HG03342 (cell line): Measurements from ENCODE around the gene SIX1.

Source experiments
- ATAC-seq: cut with Tn5 transposase; IDR thresholded peaks from one replicate; pipeline ENCODE4 v1.9.1; 2021; ENCODE audit warnings: mild to moderate bottlenecking, moderate library complexity; ENCODE audit not compliant: unreplicated experiment

Gene SIX1

DNA sequence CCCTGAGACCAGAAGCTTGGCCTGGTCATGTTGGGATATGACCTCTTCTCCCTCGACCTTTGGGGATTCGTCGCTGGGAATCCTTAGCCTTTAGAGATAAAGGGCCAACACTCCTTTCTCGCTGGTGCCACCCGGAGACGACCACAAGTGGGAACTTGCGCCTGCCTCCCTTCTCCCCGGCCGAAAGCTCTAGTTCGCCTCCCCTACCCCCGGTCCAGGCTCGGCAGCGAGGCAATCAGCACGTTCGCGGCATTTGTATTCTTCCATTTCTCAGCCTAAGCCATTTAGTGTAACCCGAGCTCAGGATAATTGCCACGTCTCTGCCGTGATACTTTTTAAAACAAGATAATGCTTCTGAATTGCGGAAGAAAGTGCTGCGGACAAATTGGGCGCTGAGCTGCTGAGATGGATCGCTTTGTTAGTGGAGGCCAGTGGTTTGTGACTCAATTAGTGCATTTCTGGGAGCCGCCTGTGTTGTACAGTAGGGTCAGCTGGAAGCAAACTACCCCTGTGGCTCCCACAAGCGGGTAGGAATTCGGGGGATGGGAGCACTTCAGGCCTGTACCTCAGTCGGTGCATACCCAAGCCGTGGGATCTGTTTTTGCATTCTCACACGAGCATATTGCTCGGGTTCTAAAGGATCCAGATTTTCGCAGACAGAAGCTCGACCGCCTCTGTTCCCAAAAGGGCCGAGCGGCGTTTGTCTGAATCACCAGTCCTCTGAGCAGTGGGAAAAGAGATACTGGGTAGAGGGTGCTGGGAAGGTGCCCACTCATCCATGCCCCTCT lies 6.8 kb upstream of the SIX1 start:
- ATAC-seq: no peak

DNA sequence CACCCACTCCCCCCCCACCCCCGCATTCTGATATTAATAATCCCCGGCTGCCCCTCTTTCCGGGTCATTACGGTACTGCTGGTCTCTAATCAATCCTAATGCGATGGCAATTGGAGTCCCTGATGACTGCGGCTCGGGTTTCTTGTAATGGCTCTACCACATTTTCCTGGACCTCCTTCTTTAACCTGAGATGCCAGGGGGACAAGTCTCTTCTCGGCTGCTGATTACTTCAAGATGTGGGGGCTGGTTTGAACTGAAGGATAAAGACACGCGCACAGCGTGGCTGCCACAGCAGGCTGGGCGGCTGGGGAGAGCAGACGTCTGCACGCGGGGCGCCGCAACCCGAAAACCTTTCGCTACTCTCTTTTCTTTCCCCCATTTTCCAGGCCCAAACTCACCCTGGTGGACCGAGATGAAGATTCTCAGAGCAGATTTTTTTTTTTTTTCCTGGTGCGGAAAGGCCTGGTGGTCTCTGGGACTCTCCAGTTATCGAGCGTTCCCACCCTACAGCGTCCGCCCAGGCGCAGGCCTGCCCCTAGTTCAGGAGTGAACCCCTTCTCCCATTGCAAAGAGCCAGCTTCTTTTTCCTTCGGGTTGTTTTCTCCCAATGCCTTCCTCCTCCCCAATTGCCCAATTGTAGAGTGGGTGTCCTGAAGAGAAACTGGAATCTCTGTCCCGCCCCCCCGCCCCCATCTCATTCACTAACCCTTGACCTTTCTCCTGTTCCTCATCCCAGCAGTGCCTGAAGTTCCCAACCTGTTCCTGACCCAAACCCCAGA lies 6.0 kb upstream of the SIX1 start:
- no peak for ATAC-seq

DNA sequence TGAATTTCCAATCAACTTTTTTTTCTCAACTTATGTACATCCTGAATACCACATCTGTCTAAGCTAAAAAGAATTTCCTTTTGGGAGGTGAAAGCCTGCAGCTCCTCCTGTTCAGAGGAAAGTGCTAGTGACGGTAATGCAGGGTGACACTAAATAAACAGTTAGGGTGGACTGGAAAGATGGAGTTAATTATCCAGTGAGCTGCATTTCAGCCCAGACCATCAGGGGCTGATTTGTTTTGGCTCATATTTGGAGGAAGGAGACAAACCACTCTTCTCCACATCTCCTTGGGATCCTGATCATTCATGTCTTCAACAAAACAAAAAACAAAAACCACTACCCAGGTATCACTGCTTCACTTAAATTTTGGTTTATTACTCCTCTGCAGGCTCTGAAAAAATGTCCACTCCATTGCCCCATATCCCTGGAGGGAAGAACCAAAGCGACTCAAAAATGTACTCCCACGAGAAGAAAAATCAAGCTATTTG lies 5.1 kb upstream of the SIX1 start:
- ATAC-seq: no peak

DNA sequence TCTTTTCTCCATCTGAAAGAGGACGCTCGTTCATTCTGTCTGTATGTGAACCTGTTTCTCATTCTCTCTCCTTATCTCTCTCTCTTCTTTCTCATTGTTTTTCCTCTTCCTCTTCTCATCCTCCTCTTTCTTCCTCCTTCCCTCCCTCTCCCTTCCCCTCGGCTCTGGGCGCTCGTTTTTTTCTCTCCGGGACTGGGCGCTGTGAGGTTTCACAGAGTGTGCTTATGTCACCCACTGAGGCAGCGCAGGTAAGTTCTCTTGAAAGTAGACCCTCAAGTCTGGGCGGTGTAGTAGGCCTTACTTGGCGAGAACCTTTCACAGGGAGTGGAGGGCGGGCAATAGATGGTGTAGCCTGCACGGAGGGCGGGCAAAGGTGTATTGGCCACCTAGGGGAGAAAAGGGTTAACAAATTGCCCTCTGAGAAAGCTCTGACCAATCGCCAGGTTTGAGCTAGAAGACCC lies 4.5 kb upstream of the SIX1 start:
- no peak for ATAC-seq

DNA sequence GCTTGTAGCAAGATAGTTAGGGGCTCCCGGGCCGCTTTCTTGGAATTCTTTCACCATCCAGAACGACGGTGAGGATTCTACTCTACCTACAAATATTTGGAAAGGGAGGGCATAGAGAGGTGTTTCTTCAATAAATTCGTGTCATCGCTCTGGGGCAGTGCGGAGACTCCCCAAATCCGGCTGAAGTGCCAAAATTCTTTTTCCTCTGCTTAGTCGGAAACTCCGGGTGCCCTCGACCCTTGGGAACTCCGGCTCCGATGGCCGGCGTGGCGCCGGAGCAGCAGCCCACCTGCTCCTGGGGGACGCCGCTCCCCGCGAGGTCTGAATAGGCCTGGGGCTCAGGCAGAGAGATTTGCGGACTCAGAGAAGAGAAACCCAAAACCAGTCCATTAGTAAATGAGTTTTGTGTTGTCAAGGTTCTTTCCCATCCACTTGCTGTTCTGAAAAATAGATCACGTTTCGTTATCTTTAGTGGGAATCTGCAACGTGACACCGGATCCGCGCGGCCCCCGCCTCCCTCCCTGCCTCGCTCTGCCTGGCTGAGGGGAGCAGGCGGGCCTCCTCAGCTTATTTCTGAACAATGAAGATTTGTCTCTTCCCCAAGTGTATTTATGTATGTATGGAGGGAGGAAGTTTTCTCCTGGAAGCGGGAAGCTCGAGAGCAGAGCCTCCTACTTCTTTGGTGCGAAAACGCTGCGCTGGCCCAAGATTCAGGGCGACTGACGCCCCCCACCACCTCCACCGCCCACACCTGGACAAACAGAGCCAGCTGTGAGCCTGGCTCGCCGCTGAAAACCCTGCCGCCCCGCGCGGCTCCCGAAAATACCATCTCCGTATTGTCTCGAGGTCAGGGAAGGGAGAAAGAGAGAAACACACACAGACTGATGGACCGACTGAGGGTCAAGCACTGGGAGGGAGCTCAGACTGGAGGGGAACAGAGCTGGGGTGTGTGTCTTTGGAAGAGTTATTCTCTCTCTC lies 3.7 kb upstream of the SIX1 start:
- ATAC-seq: no peak

DNA sequence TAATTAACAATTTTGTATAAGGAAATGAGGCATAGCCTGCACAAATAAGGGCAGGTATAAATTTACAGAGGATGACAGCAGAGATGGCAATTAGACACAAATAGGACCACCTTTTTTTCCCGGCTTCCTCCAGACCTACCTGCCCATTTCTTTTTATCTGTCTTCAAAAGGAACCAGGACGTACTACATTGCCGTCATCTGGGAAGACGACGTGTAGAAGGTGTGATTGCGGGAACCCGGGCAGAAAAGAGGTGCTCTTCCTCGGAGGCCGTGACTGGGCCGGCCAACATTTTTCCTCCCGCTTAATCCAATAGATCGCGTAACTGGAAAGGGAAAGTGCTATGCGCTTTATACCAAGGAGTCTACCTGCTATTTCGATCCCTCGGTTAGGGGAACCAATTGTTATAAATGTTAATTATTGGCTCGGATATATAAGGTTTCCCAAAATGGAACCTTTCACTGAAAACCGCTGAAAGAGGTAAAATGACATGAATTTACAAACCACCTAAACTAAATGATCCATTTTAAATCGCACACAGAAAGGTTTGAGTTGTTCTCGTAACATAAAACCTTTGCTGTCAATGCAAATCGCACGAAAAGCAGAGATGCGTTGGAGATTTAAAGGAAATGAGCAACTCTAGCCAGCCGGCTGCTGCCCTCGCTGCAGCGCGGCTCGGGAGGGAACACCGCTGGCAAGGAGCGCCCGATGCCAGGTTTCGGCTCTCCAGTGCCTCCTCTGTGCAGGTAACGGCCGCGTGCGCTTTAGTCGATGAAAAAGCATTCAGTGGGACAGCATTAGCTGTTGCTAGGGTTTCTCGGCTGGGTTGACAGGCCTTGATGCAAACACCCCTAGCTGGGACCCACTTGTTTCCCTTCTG lies 2.8 kb upstream of the SIX1 start:
- ATAC-seq: no peak

DNA sequence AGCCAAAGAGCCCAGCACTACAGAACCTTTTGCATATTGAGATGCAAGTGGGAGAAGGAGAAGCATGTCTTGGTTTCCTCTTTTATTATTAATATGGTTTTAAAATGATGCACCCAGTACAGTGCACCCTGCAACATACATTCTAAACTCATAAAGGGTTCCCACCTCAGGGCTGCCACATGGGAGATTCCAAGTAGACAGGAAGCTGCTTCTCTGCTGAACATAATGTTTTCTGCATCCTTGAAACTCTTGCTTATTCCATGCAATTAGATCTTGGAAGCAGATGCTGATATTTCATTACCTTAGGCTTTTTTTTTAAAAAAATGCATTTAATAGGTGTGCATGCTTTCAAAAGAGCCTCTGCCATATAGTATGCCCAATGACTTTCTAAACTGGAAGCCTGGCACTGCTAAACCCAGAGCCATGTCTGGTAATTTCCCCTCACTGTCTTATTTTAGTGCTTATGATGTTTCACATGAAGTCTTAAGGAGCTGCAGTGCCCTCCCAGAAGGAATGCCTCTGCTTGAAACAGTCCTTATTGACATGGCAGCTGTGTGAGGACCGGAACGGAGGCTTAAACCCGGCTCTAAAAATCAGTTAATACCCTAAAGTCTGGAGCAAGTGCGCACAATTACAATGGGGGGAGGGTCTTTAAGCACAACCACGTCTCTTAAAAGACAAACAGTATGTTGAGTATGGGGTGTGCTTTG lies 2.0 kb upstream of the SIX1 start:
- ATAC-seq: no peak

DNA sequence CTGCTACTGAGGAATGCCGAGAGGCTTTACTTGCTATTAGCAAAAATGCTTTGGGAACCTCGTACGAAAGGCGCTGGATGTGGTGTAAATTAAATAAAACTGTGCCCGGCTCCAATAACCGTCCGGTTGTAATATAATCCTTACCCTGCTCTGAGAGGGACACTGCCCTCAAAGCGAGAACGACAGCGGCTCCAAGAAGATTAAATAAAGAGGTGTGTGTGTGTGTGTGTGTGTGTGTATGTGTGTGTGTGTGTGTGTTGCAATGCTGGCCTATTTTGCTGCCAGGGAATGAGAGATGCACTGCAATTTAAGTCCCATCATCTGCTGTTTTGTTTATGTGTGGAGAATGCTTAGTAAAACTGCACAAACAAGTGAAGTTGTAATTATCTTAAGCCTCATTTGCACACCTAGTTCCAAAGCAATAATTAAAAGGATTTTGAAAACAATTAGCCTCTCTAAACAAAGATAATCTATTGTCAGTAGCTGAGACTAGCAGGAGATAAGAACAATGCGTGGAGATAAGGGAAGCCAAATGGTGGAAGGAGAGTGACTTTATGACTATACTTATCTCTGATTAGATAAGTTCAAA lies 1.2 kb upstream of the SIX1 start:
- no peak for ATAC-seq

DNA sequence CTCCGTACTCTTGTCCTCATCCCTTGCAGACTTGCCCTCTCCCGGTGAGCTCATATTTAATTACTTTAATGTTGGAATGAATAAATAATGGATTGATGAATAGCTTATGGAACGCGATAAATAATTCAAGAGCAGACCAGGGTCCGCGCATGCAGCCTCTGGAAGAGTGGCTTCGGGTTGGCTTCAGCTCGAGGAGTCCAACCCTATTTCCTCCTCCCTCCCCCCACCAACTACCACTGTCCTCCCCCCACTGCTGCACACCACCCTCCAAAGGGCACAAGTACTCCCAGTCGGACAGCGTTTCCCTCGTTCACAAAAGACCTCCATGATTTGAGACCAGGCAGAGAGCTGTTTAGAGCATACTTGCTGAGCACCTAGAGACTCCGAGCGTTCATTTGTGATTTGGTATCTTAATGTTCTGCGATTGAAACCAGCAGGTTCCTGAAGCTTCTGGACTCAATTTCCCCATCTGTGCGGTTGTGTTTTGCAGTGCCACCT lies 647 bp upstream of the SIX1 start:
- ATAC-seq: no peak

DNA sequence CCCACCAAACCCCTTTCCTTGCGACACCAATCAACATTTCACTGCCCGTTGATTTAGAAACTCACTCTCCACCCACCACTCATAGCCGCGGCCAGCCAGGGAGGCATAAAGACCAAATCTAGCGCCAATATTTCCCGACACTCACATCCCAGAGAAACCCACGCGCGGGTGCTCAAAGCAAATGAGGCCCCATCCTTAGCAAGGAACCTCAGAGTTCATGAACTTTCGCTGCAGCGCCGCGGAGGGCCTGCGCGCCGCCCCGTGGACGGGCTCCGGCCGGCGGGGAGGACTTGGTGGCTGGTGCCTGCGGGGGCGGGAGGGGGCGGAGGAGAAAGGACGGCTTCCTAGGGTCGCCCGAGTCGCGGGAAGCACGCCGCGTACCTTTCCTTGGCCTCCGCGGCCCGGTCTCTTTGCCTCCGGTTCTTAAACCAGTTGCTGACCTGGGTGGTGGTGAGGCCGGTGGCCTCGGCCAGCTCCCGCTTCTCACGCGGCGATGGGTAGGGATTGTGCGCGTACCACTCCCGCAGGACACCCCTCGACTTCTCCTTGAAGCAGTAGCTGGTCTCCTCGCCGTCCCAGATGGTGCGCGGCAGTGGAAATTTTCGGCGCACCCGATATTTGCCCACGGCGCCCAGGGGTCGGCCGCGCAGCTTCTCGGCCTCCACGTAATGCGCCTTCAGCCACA lies 886 bp downstream of the SIX1 start:
- ATAC-seq: no peak

DNA sequence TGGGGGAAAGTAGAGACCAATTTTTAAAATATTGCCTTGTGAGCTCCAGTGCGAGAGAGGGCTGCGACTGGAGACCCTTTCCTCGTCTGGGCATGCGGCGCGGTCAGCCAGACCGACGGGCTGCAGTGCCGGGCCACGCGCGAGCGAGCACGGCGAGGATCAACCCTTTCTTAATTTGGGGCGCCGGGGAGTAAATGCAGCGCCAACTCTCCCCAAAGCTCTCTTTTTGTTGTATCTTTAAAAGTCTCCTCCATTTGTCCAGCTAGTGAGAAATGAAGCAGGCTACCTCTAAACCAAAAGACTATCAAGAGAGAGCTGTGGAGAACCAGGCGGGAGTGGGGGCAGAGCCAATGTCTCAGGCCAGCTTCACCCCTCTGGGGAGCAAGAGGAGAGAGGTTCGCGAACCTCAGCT lies 1.4 kb downstream of the SIX1 start:
- ATAC-seq: no peak

DNA sequence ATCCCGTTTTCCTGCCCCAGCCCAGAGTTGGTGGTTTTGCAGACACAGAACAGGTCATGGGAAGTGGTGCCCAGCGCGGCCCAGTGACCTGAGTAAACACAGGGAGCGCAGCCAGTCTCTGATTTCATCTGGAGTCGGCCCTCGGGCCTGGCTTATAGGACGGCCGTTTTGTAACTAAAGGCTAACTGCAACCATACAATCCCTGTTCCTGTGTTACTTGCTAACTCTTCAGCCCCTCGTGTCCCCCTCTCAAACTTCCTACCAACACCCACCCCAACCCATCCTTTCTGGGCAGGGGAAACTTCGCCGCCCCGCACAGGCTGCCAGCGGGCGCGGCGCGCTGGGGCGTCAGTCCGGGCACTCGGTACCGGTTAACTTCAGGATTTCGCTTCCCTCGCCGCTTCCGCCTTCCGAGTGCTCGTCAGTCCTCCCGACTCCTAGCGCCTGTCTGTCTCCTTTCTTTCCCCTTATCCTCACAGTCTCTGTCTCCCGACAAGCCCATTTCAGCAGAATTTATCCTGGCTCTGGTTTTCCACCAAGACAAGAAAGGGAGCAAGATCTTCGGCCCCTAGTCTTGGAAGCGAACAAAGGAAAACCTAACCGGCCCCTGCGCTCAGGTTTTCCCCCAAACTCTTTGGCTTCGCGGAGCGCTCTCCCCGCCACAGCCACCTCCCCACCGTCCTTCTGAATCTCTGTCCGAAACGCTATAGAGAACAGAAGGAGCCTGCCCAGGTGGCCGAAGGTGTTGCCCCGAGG lies 2.0 kb downstream of the SIX1 start:
- ATAC-seq: no peak

DNA sequence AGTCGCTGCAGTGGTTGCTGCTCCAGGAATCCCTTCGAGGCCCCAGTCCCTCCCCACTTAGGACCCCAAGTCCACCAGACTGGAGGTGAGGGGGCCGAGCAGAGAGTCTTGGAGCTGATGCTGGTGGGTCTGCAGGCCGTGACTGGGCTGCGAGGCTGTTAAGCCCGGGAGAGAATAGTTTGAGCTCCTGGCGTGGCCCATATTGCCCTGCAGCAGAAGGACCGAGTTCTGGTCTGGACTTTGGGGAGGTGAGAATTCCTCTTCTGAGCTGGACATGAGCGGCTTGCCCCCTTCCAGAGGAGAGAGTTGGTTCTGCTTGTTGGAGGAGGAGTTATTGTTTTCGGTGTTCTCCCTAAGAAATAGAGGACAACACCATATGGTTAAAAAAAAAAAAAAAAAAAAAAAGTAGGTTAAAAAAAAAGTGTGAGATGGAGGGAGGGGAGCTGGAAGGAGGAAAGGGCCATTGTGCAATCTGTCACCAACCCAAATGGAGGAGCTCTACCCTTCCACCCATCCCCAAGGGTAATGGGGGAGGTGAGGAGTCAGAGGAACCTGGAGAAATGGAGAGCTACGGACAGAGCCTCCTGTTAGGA lies 3.0 kb downstream of the SIX1 start:
- ATAC-seq: no peak

DNA sequence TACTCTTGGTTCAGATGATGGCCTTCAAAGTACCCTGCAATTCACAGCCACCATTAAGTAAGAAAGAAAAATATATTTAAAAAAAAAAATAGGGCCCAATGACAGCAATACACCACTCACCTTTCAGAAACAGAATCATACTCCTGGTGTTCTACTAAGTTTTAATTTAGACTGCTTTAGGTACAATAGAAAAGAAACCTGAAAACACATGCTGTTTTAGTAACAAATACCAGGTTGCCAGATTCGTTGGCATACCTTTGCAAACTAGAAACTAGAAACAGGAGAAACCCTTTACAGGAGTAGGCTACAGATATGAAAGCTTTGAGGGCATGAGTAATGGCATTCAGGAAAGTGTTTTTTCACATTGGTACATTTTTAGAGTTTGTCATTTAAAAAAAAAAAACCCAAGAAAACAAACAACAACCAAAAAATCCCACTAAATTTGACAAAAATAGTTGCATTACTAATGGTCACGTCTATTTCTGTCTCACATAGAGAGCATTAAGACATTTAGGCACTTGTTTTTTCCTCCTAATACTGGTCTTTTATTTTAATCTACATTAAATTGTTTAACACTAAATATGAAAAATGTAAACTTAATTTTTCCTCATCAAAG lies 4.0 kb downstream of the SIX1 start:
- ATAC-seq: no peak

DNA sequence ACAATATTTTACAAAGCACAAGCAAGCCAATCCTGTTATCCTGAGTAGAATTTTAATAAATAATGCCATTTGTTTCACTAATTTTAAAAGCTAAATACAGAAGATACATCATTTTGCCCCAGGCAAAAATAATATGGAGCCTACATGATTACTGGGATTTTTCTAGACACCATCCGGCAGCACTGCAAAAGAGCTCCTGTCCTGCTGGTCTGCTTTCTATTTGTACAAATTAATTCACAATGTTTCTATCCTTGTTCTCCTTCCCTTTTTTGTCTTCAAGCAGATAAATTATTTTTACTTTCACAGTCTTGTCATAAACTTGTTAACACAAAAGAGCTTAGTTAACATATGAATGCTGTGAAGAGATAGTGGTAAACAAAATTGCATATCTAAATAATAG lies 4.6 kb downstream of the SIX1 start:
- ATAC-seq: no peak

DNA sequence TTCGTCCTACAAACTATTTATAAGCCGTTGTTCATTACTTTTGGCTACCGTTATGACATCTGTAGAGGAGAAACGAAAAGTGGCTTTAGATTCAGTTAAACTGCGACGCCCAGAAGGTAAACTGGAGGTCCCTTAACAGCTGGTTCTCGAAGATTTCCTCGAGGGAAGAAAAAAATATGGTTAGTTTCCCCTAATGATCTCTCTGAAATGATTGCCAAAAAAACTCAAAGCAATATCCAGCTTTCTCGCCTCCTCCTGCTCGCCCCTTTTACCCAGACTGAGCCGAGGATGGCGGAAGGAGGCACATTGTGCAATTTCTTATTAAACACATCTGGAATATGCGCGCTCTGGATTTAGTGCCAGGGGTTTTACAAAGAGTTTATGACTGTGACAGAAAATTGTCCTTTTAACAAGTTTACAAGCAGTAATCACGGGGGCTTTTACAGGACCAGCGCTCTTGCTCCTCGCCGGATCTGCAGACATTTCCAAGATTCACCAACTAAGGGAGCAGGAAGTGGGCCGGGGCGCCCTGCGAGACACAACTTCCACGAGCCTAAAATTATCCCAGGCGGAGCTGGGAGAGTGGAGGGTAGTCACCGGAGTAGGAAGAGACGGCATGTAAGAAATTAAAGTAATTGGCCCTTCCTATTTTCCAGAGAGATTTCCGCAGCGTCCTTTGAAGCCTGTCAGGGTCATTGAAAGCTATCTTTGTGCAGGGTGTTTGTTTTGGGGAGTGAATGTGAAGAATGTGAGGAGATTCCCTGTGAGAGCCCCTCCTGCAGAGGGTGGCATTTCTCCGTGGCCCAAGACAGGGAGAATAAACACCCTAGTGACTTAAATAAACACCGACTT lies 5.6 kb downstream of the SIX1 start:
- ATAC-seq: no peak
